Esophagus squamous epithelium (tissue), 4 donors: ENCODE results near the gene TMIE.

Experiments
- POLR2A ChIP-seq, 4 donors: fragments of 450-650 bp; IDR thresholded peaks; one replicate each; pipeline ENCODE4 v1.6.1; 2017; ENCODE audit warnings: antibody characterized with exemption in 4 of 4, mild to moderate bottlenecking in 4 of 4, moderate library complexity in 3 of 4
- TF ChIP-seq, protein P1 (sequence below), 6 experiments: fragments of 450-650 bp in 4 of 6; fragments of 200-600 bp in 2 of 6; sonication (generic) in 2 of 6; IDR thresholded peaks; one replicate each; pipeline ENCODE4 v1.5.1; 2016 to 2019; ENCODE audit warnings: antibody characterized with exemption in 6 of 6, mild to moderate bottlenecking in 4 of 6, moderate library complexity in 4 of 6

DNA sequence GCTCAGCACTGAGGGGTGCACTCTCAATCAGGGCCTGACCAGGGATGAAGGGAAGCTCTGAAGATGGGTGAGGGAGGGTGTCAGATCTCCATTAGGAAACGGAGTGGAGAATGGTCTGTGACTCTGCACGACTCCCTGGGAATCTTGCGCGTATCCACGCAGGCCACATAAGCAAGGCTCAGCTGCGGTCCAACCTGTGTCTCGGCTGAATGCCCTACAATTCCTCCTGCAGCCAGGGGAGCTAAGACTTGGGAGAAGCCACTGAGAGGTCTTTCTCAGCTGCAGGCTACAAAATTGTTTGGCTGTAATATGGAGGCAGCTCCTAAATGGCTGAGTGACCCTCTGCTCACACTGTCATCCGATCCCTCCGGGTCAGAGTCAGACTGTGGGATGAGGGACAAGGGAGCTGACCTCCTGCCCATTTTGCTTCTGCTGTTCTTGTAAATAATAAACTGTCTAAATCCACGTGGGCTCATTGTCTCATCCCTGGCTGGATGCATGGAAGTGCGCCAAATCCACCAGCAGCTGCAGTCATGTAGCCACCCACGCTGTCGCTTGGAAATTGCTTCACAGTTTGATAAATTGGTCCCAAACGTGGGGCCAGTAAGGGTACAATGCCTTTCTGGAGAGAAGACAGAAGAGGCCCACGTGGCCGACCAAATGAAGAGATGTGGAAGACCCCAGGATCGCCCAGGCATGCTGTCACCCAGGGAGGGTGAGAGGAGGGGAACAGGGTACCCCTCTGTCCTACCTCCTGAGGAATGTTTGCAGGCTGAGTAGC is 38.2 kb upstream of the TMIE start:
- TF ChIP-seq POLR2A (IDR thresholded peaks at IDR 0.05), result no peak
- TF ChIP-seq, protein P1, sequence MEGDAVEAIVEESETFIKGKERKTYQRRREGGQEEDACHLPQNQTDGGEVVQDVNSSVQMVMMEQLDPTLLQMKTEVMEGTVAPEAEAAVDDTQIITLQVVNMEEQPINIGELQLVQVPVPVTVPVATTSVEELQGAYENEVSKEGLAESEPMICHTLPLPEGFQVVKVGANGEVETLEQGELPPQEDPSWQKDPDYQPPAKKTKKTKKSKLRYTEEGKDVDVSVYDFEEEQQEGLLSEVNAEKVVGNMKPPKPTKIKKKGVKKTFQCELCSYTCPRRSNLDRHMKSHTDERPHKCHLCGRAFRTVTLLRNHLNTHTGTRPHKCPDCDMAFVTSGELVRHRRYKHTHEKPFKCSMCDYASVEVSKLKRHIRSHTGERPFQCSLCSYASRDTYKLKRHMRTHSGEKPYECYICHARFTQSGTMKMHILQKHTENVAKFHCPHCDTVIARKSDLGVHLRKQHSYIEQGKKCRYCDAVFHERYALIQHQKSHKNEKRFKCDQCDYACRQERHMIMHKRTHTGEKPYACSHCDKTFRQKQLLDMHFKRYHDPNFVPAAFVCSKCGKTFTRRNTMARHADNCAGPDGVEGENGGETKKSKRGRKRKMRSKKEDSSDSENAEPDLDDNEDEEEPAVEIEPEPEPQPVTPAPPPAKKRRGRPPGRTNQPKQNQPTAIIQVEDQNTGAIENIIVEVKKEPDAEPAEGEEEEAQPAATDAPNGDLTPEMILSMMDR (IDR thresholded peaks at IDR 0.05), result no peak
